HFF-Myc (cell line): ENCODE data around the gene CD99L2.

Source experiments
- DNase-seq: peaks from one replicate; pipeline ENCODE4 v3.0.0-alpha.2; 2011; ENCODE audit warnings: low read depth; ENCODE audit errors: extremely low read depth
- H3K4me3 ChIP-seq: replicated peaks from 2 replicates; pipeline ENCODE4 v1.5.1; 2011; ENCODE audit warnings: low read depth, mild to moderate bottlenecking, control low read depth, low read length
- TF ChIP-seq, protein P1 (sequence below): IDR thresholded peaks from 2 replicates; pipeline ENCODE4 v1.5.1; 2012; ENCODE audit warnings: mild to moderate bottlenecking, low read depth, low read length, control low read depth; ENCODE audit errors: missing control alignments

The CD99L2 gene

GRCh38 chrX:150872773-150873336, 25.6 kb downstream of the CD99L2 start:
- TF ChIP-seq, protein P1, sequence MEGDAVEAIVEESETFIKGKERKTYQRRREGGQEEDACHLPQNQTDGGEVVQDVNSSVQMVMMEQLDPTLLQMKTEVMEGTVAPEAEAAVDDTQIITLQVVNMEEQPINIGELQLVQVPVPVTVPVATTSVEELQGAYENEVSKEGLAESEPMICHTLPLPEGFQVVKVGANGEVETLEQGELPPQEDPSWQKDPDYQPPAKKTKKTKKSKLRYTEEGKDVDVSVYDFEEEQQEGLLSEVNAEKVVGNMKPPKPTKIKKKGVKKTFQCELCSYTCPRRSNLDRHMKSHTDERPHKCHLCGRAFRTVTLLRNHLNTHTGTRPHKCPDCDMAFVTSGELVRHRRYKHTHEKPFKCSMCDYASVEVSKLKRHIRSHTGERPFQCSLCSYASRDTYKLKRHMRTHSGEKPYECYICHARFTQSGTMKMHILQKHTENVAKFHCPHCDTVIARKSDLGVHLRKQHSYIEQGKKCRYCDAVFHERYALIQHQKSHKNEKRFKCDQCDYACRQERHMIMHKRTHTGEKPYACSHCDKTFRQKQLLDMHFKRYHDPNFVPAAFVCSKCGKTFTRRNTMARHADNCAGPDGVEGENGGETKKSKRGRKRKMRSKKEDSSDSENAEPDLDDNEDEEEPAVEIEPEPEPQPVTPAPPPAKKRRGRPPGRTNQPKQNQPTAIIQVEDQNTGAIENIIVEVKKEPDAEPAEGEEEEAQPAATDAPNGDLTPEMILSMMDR = no peak
- H3K4me3 ChIP-seq = no peak overlapping the region
- DNase-seq = no peak

DNA sequence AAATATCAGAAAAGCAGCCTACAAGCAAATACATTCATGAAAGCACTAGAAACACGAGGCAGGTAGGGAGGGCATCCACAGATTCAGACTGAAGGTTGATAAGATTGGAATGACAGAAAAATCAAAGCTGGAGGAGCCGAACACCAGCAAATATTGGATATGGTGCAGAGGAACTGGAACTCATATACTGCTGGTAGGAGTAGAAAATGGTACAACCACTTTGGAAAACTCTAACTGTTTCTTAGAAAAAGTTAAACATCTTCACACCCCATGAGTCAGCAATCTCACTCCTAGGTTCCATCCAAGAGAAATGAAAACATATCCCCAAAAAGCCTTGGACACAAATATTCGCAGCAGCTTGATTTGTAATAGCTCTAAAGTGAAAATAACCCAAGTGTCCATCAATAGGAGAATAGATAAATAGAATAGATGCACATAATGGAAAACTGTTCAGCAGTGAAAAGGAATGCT, 27.1 kb downstream of the CD99L2 start:
- H3K4me3 ChIP-seq = no peak overlapping the region
- DNase-seq = no peak
- TF ChIP-seq, protein P1 = no peak

DNA sequence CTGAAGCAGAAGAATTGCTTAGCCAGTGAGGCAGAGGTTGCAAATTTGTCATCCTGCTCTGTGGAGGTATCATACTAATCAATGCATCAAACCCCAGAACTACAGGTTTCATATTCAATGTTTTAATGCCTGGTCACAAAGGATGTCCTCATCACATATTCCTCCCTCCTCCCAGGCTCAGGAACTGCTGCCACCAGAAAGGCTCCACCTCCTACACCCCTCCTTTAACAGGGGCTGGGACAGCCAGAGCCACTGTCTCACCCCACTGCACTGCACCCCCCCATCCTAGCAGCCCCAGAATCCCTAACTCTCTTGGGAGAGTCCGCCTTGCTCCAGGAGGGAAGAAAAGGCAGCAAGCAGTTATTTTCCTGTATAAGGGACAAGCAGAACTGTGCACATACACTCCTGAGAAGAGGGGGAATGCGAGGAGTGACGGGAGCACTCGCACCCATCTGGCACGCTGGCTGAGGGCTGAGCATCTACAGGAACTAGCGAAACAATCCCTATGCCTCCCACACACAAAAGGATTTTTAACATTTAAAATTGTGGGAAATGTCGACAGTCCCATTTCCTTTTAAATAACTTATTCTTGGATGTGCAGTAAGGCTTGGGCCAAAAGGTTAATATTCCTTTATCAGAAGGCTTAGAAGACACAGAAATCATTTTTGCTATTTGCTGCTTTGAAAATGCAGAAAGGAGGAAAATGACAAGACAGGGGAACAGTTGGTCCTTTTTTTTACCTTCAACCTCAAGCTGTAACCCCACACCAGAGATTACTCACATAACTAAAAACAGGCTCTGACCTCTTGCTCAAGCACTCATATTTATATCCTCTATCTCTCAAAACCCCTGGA, 27.8 kb downstream of the CD99L2 start:
- no peak for DNase-seq
- H3K4me3 ChIP-seq = no peak overlapping the region
- TF ChIP-seq, protein P1 = no peak

GRCh38 chrX:150870029-150870428, 28.4 kb downstream of the CD99L2 start:
- TF ChIP-seq, protein P1 = no peak
- DNase-seq = no peak
- no peak overlapping the region for H3K4me3 ChIP-seq

DNA sequence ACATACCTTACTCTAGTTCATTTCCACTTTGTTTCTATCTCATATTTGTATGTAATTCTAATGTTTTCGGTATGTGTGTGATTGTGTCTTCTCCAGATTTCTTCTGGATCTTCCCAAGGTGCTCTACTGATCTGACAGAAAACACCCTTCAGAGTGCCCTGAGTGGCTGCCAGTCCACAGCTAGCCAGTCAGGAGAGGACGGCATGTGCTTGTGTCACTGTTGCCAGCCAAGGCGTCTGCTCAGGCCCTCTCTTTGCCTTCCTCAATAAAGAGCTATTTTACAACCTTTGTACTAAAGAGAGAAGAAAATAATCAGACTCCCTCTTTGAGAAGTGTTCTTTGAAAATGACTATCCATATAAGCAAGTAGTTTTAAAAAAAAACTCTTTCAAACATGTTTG, 29.0 kb downstream of the CD99L2 start:
- TF ChIP-seq, protein P1 = no peak
- no peak for DNase-seq
- H3K4me3 ChIP-seq = no peak overlapping the region

GRCh38 chrX:150868625-150869024, 29.8 kb downstream of the CD99L2 start:
- H3K4me3 ChIP-seq = no peak overlapping the region
- no peak for DNase-seq
- TF ChIP-seq, protein P1 = no peak
